ENCODE data around the gene SRD5A3. TPM values are rescaled to one million over a fixed set of nuclear protein-coding genes. Genes with fewer than 3 reads are reported as not detected.

Gene SRD5A3
- total RNA-seq (1 to 10 TPM; 3.2 to 5.7 TPM), polyA plus RNA-seq (10 to 100 TPM in 2 of 3 donors, 1 to 10 TPM in 1; 7.5 to 14.8 (median 12.8) TPM), total RNA-seq (0 to 3.5 (median 1.4) reads per million in 6 experiments)

GRCh38 chr4:55345980-55346850, at the start of gene SRD5A3:
Gene SRD5A3, plus strand, starts transcription at chr4:55346242. Its CDS starts 95 bp downstream, at chr4:55346337.
- peaks cover 0 to 5% (median 0%) of the 10 kb centered on the region in 9 donors for H3K9me3 Mint-ChIP-seq
- peaks cover 1 to 18% (median 11%) of the 10 kb centered on the region in 4 donors for H3K4me1 Mint-ChIP-seq
- H3K27me3 Mint-ChIP-seq: no peaks in the 10 kb centered on the region
- H3K36me3 Mint-ChIP-seq: no peaks in the 10 kb centered on the region
- peak; percentile 52 to 84 (median 78) for DNase-seq
- H3K27ac Mint-ChIP-seq: peak within 1 kb of the TSS; percentile 15 to 92 (median 90)
- POLR2A ChIA-PET: interaction anchor here (1.0 to 2.1 kb wide), 6 partner anchors 14 to 602 kb away, joined by 3 to 10 read pairs (median 4); partner anchors contain the start of genes CEP135 and TMEM165
- H3K4me3 Mint-ChIP-seq: peak within 1 kb of the TSS; percentile 81 to 94 (median 89)
- peak; percentile 88 to 91 for ATAC-seq

GRCh38 chr4:55297346-55297745, 48.7 kb upstream of the SRD5A3 start:
- Mint-ChIP-seq H3K9me3 (peaks cover 0 to 2% (median 0%) of the 10 kb centered on the region in 9 donors), H3K27me3 (peaks cover 6 to 32% (median 17%) of the 10 kb centered on the region in 5 donors), H3K36me3 (no peaks in the 10 kb centered on the region), H3K4me1 (no peaks in the 10 kb centered on the region), H3K27ac (no peak overlapping the region), H3K4me3 (no peak overlapping the region)
- ATAC-seq: no peak
- POLR2A ChIA-PET: no interaction called here
- no peak for DNase-seq

- ATAC-seq (no peak), DNase-seq (no peak)
- POLR2A ChIA-PET: no interaction called here
- Mint-ChIP-seq H3K4me1 (no peaks in the 10 kb centered on the region), H3K4me3 (no peak overlapping the region), H3K36me3 (no peaks in the 10 kb centered on the region), H3K9me3 (peaks cover 0 to 2% (median 0%) of the 10 kb centered on the region in 9 donors), H3K27ac (no peak overlapping the region), H3K27me3 (peaks cover 4 to 41% (median 8%) of the 10 kb centered on the region in 5 donors)
Observed at GRCh38 chr4:55303760-55304165, 42.3 kb upstream of the SRD5A3 start.

- Mint-ChIP-seq H3K27me3 (peaks cover 4 to 36% (median 8%) of the 10 kb centered on the region in 5 donors), H3K4me1 (no peaks in the 10 kb centered on the region), H3K27ac (no peak overlapping the region), H3K36me3 (no peaks in the 10 kb centered on the region), H3K4me3 (no peak overlapping the region), H3K9me3 (peaks cover 0 to 2% (median 0%) of the 10 kb centered on the region in 9 donors)
- ATAC-seq: no peak
- POLR2A ChIA-PET: no interaction called here
- DNase-seq: no peak
Observed at GRCh38 chr4:55304303-55304702, 41.7 kb upstream of the SRD5A3 start.

GRCh38 chr4:55308071-55308470, 38.0 kb upstream of the SRD5A3 start:
- DNase-seq (no peak), ATAC-seq (no peak)
- no peak overlapping the region for H3K4me3 Mint-ChIP-seq
- H3K27ac Mint-ChIP-seq: no peak overlapping the region
- no peaks in the 10 kb centered on the region for H3K4me1 Mint-ChIP-seq
- peaks cover 0 to 16% (median 3%) of the 10 kb centered on the region in 5 donors for H3K27me3 Mint-ChIP-seq
- no peaks in the 10 kb centered on the region for H3K9me3 Mint-ChIP-seq
- POLR2A ChIA-PET: no interaction called here
- no peaks in the 10 kb centered on the region for H3K36me3 Mint-ChIP-seq

GRCh38 chr4:55311792-55312488, 34.1 kb upstream of the SRD5A3 start:
- no peak for ATAC-seq
- POLR2A ChIA-PET: no interaction called here
- Mint-ChIP-seq H3K36me3 (no peaks in the 10 kb centered on the region), H3K27ac (no peak overlapping the region), H3K4me3 (no peak overlapping the region), H3K4me1 (no peaks in the 10 kb centered on the region), H3K27me3 (no peaks in the 10 kb centered on the region), H3K9me3 (peaks cover 0 to 4% (median 0%) of the 10 kb centered on the region in 9 donors)
- DNase-seq: no peak

- Mint-ChIP-seq H3K9me3 (peaks cover 0 to 4% (median 0%) of the 10 kb centered on the region in 9 donors), H3K4me3 (no peak overlapping the region), H3K36me3 (no peaks in the 10 kb centered on the region), H3K27me3 (no peaks in the 10 kb centered on the region), H3K27ac (no peak overlapping the region), H3K4me1 (no peaks in the 10 kb centered on the region)
- peak in 8 of 10 donors; percentile 4 to 64 (median 27) for DNase-seq
- peak; percentile 51 to 52 for ATAC-seq
- POLR2A ChIA-PET: no interaction called here
Observed at GRCh38 chr4:55312489-55313101, 33.4 kb upstream of the SRD5A3 start.

GRCh38 chr4:55314141-55314820, 31.8 kb upstream of the SRD5A3 start:
- no peaks in the 10 kb centered on the region for H3K36me3 Mint-ChIP-seq
- no peak overlapping the region for H3K27ac Mint-ChIP-seq
- POLR2A ChIA-PET: no interaction called here
- no peak overlapping the region for H3K4me3 Mint-ChIP-seq
- H3K9me3 Mint-ChIP-seq: peaks cover 0 to 4% (median 0%) of the 10 kb centered on the region in 9 donors
- DNase-seq (no peak), ATAC-seq (no peak)
- no peaks in the 10 kb centered on the region for H3K27me3 Mint-ChIP-seq
- peaks cover 6 to 12% (median 9%) of the 10 kb centered on the region in 4 donors for H3K4me1 Mint-ChIP-seq

GRCh38 chr4:55318175-55319129, 27.6 kb upstream of the SRD5A3 start:
- H3K4me3 Mint-ChIP-seq: no peak overlapping the region
- ATAC-seq: peak in 1 of 2 donors; percentile 25
- POLR2A ChIA-PET: no interaction called here

GRCh38 chr4:55321707-55322264, 24.3 kb upstream of the SRD5A3 start:
- POLR2A ChIA-PET: no interaction called here
- H3K4me3 Mint-ChIP-seq: no peak overlapping the region
- DNase-seq: peak in 1 of 10 donors; percentile 11
- no peaks in the 10 kb centered on the region for H3K36me3 Mint-ChIP-seq
- peaks cover 0 to 2% (median 0%) of the 10 kb centered on the region in 9 donors for H3K9me3 Mint-ChIP-seq
- no peak for ATAC-seq
- peaks cover 6 to 14% (median 12%) of the 10 kb centered on the region in 4 donors for H3K4me1 Mint-ChIP-seq
- peaks cover 1 to 22% (median 4%) of the 10 kb centered on the region in 5 donors for H3K27me3 Mint-ChIP-seq
- H3K27ac Mint-ChIP-seq: no peak overlapping the region

More at GRCh38 chr4:55318175-55319129, 27.6 kb upstream of the SRD5A3 start:
- peaks cover 0 to 2% (median 0%) of the 10 kb centered on the region in 9 donors for H3K9me3 Mint-ChIP-seq
- no peaks in the 10 kb centered on the region for H3K36me3 Mint-ChIP-seq
- no peak for DNase-seq
- no peaks in the 10 kb centered on the region for H3K27me3 Mint-ChIP-seq
- H3K27ac Mint-ChIP-seq: peak overlapping the region in 1 of 10 donors; percentile 9
- peaks cover 6 to 14% (median 12%) of the 10 kb centered on the region in 4 donors for H3K4me1 Mint-ChIP-seq

- POLR2A ChIA-PET: no interaction called here
- Mint-ChIP-seq H3K27ac (no peak overlapping the region), H3K4me1 (peaks cover 6 to 12% (median 12%) of the 10 kb centered on the region in 4 donors), H3K36me3 (no peaks in the 10 kb centered on the region), H3K4me3 (no peak overlapping the region), H3K27me3 (peaks cover 1 to 22% (median 4%) of the 10 kb centered on the region in 5 donors), H3K9me3 (no peaks in the 10 kb centered on the region)
- no peak for ATAC-seq
- DNase-seq: no peak
Observed at GRCh38 chr4:55323375-55323774, 22.7 kb upstream of the SRD5A3 start.
